ENCODE results near the gene NR6A1.

The NR6A1 gene

GRCh38 chr9:124517600-124517999, 253.5 kb downstream of the NR6A1 start:
- no peak for DNase-seq

GRCh38 chr9:124514874-124515273, 256.2 kb downstream of the NR6A1 start:
- DNase-seq: no peak

GRCh38 chr9:124514125-124514524, 257.0 kb downstream of the NR6A1 start:
- no peak for DNase-seq

GRCh38 chr9:124513376-124513994, 257.6 kb downstream of the NR6A1 start:
- DNase-seq: no peak

- no peak for DNase-seq
These were observed 258.3 kb downstream of the NR6A1 start for GRCh38 chr9:124512806-124513204.

- DNase-seq: no peak
These were observed 259.0 kb downstream of the NR6A1 start for GRCh38 chr9:124511891-124512805.

- DNase-seq: no peak
These were observed 259.7 kb downstream of the NR6A1 start for GRCh38 chr9:124511426-124511840.

GRCh38 chr9:124510650-124511425, 260.3 kb downstream of the NR6A1 start:
- no peak for DNase-seq

GRCh38 chr9:124507880-124508423, 263.2 kb downstream of the NR6A1 start:
- no peak for DNase-seq

- DNase-seq: no peak
These were observed 263.9 kb downstream of the NR6A1 start, which contains the start of gene NR5A1 for GRCh38 chr9:124506931-124507879. Gene NR5A1 (minus strand): TSS chr9:124507399. CDS start chr9:124503395, 4,004 bp downstream.

- no peak for DNase-seq
These were observed 264.7 kb downstream of the NR6A1 start for GRCh38 chr9:124506433-124506832.

GRCh38 chr9:124505901-124506346, 265.2 kb downstream of the NR6A1 start:
- no peak for DNase-seq

- DNase-seq: no peak
These were observed 265.9 kb downstream of the NR6A1 start for GRCh38 chr9:124505006-124505900.

- DNase-seq: no peak
These were observed 266.5 kb downstream of the NR6A1 start for GRCh38 chr9:124504530-124505005.

- no peak for DNase-seq
These were observed 267.2 kb downstream of the NR6A1 start for GRCh38 chr9:124503713-124504529.

- DNase-seq: no peak
These were observed 268.1 kb downstream of the NR6A1 start for GRCh38 chr9:124502711-124503702.

- no peak for DNase-seq
These were observed 269.3 kb downstream of the NR6A1 start for GRCh38 chr9:124501771-124502320.

Data from C1 segment of cervical spinal cord (tissue), 14 donors.